ENCODE data around the gene RAB3GAP1.

DNA sequence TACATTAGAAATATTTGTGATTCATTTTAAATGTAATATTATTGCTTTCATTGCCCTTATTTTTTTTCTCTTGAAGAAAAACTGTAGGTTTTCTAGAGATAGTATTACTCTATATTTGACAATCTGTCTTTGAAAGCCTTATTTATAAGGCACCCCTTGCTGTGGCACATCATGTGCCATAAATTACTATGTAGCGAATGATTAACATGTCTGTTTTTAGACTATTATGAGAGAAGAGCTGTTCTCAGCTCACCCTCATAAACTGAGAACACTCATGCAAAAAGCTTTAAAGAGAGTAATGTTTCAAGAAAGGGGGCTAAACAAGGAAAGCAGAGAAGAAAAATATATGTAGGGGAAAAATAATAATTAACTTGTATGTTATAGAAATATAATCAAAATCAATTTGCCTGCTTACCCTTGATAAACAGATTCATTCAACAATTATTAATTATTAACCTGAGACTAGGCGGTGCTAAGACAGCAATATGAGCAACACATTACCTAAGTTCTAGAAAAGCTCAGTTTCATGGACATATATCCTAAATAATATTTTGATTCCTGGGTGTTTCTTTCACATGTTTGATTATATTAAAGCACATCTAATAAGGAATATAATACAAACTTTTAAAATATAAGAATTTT is 69.0 kb downstream of the RAB3GAP1 start:
- TF ChIP-seq, protein P1, sequence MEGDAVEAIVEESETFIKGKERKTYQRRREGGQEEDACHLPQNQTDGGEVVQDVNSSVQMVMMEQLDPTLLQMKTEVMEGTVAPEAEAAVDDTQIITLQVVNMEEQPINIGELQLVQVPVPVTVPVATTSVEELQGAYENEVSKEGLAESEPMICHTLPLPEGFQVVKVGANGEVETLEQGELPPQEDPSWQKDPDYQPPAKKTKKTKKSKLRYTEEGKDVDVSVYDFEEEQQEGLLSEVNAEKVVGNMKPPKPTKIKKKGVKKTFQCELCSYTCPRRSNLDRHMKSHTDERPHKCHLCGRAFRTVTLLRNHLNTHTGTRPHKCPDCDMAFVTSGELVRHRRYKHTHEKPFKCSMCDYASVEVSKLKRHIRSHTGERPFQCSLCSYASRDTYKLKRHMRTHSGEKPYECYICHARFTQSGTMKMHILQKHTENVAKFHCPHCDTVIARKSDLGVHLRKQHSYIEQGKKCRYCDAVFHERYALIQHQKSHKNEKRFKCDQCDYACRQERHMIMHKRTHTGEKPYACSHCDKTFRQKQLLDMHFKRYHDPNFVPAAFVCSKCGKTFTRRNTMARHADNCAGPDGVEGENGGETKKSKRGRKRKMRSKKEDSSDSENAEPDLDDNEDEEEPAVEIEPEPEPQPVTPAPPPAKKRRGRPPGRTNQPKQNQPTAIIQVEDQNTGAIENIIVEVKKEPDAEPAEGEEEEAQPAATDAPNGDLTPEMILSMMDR (IDR thresholded peaks at IDR 0.05): no peak
- TF ChIP-seq GABPA (IDR thresholded peaks at IDR 0.05; ENCODE audit: low read depth) (no peak), CHD2 (IDR thresholded peaks at IDR 0.05; ENCODE audit: low read length, partially characterized antibody) (no peak), RFX5 (IDR thresholded peaks at IDR 0.05; ENCODE audit: low read length) (no peak), RAD21 (IDR thresholded peaks at IDR 0.05; ENCODE audit: low read length) (no peak), YY1 (IDR thresholded peaks at IDR 0.05; ENCODE audit: low read depth) (no peak)
- TF ChIP-seq, protein P2, sequence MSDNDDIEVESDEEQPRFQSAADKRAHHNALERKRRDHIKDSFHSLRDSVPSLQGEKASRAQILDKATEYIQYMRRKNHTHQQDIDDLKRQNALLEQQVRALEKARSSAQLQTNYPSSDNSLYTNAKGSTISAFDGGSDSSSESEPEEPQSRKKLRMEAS (IDR thresholded peaks at IDR 0.05; ENCODE audit: low read depth): no peak
- TF ChIP-seq, protein P3, sequence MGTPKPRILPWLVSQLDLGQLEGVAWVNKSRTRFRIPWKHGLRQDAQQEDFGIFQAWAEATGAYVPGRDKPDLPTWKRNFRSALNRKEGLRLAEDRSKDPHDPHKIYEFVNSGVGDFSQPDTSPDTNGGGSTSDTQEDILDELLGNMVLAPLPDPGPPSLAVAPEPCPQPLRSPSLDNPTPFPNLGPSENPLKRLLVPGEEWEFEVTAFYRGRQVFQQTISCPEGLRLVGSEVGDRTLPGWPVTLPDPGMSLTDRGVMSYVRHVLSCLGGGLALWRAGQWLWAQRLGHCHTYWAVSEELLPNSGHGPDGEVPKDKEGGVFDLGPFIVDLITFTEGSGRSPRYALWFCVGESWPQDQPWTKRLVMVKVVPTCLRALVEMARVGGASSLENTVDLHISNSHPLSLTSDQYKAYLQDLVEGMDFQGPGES (IDR thresholded peaks at IDR 0.05; ENCODE audit: low read depth, low read length): no peak
- TF ChIP-seq, protein P4, sequence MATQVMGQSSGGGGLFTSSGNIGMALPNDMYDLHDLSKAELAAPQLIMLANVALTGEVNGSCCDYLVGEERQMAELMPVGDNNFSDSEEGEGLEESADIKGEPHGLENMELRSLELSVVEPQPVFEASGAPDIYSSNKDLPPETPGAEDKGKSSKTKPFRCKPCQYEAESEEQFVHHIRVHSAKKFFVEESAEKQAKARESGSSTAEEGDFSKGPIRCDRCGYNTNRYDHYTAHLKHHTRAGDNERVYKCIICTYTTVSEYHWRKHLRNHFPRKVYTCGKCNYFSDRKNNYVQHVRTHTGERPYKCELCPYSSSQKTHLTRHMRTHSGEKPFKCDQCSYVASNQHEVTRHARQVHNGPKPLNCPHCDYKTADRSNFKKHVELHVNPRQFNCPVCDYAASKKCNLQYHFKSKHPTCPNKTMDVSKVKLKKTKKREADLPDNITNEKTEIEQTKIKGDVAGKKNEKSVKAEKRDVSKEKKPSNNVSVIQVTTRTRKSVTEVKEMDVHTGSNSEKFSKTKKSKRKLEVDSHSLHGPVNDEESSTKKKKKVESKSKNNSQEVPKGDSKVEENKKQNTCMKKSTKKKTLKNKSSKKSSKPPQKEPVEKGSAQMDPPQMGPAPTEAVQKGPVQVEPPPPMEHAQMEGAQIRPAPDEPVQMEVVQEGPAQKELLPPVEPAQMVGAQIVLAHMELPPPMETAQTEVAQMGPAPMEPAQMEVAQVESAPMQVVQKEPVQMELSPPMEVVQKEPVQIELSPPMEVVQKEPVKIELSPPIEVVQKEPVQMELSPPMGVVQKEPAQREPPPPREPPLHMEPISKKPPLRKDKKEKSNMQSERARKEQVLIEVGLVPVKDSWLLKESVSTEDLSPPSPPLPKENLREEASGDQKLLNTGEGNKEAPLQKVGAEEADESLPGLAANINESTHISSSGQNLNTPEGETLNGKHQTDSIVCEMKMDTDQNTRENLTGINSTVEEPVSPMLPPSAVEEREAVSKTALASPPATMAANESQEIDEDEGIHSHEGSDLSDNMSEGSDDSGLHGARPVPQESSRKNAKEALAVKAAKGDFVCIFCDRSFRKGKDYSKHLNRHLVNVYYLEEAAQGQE (IDR thresholded peaks at IDR 0.05; ENCODE audit: low read depth, low read length): no peak

All from SK-N-SH (cell line).